Fibroblast of skin of left biceps (primary cell): Measurements from ENCODE around the gene HNRNPA0.
"Not testable (repeated sequence)": the region's sequence is repeated elsewhere in the genome, so short reads cannot be mapped to it uniquely, and the experiment has no call there.

Source experiments
- DNase-seq, 2 experiments: peaks; one replicate each; pipeline ENCODE4 v3.0.0-alpha.2; 2013; ENCODE audit warnings: low read depth in 2 of 2

HNRNPA0 gene

DNA sequence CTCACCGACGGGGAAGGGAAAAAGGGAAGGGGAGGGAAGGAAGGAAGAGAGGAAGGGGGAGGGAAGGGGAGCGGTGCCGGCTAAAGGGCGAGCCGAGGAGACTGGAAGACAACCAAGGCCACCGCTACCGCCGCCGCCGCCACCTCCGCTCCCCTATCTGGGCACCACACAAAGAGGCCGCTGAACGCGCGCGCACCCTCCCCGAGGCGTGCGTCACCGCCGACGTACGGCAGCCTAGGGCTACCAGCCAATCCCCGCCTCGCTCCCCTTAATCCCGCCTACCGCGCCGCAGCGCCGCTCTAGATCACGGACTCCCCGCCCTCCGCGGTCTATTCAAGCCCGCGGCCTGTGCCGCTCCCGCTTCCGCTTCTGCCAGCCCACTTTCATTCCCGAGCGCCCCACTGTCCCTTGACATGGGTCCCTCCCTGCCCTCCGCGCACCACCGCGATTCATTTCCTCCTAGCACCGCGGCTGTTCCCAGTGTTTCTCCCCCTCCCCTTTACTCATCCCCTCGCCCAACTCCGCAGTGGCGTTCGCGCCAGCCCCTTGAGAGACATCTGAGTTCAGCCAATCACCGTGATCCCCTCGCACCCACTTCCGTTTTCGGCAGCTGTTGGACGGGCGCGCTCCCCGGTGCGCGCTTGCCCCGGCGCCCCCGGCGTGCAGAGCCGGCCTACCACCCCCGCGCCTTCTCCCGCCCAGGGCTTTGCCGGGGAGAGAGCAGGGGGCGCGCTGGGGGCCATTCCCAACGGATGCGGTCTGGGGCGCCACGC, at the start of gene HNRNPA0:
HNRNPA0 (minus strand) TSS at position 176 of the 773 bp plus-strand sequence. CDS start 297 bp downstream, outside the sequence.
- peak; percentile 92 to 93 for DNase-seq

DNA sequence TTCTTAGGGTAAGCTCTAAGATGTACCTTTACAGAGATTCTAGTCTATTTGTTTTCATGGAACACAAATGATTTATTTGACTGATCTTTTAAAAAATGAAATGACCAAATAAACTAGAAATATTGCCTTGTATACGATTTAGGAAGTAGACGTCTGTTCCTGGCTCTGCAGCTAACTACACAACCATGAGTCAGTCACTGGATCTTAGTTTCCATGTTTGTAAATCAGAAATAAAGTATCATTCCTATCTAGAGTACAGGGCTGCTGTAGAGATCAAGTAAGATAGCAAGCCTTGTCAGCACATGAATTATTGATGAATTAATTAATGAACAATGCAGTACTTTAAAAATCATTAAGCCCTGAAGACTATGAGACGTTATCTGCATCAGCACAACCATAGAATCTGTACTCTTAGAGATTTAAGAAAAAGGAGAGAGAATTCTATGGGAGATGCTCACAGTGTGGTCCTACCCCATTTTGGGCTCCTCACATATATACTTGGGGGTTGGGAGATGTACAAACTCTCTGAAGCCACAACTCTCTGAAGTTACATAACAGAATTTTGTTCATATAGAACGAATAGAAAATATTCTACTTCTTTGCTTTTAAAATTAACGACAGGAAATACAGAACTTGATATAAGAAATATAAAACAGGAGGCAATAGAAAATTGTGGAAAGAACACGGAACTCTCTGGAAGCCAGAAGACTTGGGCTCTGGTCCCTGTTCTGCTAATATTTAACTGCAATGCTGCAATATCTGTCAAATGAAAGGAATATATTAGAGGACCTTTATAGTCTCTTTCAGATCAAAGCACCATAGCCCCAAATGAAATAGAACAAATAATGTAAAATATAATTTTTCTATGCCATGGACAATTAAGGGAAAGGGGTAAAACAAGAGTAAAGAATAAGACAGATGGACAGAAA, 48.4 kb upstream of the HNRNPA0 start:
- DNase-seq, result no peak

DNA sequence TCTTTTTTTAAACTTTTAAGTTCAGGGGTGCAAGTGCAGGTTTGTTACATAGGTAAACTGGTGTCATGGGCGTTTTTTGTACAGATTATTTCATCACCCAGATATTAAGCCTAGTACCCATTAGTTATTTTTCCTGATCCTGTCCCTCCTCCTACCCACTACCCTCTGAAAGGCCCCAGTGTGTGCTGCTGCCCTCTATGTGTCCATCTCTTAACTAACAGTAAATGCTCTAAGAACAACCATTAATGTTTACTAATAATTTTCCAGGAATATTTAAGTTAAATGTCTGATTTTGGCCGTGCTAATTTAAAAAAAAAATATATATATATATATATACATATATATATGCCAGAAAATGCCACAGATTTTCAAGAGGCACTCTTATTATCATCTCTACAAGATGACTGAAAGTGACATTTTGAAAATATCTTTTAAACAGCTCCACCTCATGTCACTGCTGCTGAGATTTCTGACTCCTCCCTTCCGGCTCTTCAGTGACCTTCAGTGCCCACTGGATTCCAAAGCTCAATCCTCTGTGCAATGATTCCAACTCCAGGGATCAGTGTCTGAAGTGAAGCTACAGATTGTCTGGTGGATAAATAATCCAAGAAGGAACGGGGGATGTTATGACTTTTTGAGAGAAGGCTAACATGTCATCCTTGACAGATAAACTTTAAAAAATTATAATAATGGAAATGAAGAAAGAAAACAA, 46.7 kb upstream of the HNRNPA0 start:
- no peak for DNase-seq

DNA sequence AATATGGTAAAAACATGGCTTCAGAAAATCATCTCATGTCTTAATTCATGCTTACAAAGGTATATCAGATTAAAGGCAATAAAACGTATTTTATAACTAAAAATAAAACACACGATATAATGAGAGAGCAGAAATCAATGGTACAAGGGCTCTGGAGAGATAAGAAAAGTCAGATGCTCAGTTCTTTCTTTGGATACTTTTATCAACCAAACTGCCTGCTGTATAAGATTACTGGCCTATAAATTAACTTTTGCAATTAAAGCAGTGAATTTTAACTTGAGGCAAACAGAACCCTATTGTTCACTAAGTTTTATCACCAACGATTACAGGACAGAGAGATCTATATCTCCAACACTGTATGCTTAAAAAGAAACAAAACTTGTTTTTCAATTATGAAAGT, 42.1 kb upstream of the HNRNPA0 start:
- no peak for DNase-seq

DNA sequence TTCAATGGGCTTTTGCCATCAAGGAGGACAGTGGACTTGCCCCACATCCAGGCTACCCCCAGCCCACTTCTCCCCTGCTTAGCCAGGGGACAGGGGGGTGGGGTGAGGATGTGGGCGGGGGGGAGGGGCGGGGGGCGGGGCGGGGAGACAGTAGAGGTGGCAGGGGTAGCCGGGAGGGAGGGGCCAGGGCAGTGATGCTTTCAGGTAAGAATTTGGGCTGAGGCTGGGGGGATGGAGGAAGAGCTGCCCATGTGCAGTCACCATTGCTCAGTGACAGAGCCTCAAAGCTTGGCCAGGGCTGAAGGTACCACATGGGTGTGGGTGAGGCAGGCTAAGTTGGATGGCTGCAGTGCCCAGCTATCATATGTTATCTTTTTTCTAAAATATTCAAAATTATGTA, 40.7 kb upstream of the HNRNPA0 start:
- DNase-seq, result no peak

DNA sequence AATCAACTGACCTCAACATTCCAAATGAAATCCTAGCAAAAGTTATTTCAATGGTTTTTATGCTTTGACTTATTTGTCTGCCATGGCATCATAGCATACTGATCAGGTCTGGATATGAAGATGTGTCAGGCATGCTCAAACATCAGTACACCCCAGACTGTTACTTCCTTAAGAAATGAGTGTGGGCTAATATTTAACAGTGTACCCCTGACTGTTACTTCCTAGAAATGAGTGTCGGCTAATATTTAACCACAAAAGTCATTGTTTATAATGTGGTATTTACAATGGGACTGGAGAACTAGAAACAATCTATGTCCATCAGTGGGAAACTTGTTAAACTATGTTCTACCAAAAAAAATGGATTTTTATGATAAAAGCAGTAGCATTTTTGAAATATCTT, 38.1 kb upstream of the HNRNPA0 start:
- no peak for DNase-seq

- no peak for DNase-seq
Observed at GRCh38 chr5:137791799-137792198, 37.6 kb upstream of the HNRNPA0 start.

GRCh38 chr5:137791387-137791786, 37.2 kb upstream of the HNRNPA0 start:
- no peak for DNase-seq

DNA sequence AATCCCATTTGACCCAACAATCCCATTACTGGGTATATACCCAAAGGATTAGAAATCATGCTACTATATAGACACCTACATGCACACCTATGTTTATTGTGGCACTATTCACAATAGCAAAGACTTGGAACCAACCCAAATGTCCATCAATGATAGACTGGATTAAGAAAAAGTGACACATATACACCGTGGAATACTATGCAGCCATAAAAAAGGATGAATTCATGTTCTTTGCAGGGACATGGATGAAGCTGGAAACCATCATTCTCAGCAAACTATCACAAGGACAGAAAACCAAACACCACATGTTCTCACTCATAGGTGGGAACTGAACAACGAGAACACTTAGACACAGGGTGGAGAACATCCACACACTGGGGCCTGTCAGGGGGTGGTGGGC, 34.4 kb upstream of the HNRNPA0 start:
- DNase-seq, result not testable (repeated sequence)

GRCh38 chr5:137782984-137783536, 28.9 kb upstream of the HNRNPA0 start:
- DNase-seq, result no peak

DNA sequence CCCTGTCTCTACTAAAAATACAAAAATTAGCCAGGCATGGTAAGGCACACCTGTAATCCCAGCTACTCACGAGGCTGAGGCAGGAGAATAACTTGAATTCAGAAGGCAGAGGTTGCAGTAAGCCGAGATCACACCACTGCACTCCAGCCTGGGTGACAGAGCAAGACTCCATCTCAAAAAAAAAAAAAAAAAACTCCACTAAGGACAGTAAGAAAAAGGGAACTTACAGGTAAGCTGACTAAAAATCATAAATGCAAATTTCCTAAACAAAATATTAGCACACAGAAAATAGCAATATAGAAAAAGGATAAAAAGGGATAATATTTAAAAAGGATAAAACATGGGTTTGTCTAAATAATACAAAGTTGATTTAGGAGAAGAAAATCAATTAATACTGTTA, 27.9 kb upstream of the HNRNPA0 start:
- no peak for DNase-seq

DNA sequence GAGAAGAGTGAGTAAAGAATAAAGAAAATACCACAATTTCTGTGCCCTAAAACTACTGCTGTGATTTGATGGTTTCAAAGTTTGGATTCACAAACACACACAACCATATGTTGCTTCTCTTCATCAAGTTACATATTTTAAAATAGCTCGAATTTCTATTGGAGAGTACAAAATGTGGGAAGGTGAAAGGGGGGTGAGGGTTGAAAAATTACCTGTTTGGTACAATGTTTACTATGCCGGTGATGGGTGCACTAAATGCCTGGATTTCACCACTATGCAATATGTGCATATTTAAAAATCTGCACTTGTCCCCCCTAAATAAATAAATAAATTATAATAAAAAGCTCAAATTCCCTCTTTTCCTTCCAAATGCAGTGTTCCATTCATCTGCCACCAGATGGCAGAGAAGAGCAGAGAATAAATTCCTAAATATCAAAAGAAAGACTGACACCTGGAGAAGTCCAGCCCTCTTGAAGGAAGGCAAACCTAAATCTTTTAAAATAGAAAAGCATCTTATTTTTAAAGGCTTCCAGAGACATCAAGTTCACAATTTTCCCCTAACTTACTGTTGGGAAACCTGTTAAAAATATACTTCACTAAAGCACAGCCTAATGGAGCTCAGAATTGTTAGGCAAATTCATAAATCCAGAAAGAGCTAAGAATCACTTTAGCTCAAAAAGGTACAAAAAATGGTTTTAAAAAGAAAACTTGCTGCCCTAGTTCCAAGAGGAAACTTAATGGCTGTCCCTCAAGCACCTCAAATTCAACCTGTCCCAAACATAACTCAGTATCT, 24.8 kb upstream of the HNRNPA0 start:
- DNase-seq, result peak in 1 of 2 experiments; percentile 10

DNA sequence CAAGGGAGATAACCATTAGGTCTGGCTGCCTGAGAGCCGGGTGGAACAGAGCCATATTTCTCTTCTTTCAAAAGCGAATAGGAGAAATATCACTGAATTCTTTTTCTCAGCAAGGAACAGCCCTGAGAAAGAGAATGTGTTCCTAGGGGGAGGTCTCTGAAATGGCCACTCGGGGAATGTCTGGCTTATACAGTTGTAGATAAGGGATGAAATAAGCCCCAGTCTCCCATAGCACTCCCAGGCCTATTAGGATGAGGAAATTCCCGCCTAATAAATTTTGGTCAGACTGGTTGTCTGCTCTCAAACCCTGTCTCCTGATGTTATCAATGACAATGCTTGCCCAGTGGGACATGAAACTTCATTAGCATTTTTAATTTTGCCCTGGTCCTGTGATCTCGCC, 13.8 kb upstream of the HNRNPA0 start:
- not testable (repeated sequence) for DNase-seq

- DNase-seq, result no peak
Observed at GRCh38 chr5:137761566-137761965, 7.4 kb upstream of the HNRNPA0 start.

DNA sequence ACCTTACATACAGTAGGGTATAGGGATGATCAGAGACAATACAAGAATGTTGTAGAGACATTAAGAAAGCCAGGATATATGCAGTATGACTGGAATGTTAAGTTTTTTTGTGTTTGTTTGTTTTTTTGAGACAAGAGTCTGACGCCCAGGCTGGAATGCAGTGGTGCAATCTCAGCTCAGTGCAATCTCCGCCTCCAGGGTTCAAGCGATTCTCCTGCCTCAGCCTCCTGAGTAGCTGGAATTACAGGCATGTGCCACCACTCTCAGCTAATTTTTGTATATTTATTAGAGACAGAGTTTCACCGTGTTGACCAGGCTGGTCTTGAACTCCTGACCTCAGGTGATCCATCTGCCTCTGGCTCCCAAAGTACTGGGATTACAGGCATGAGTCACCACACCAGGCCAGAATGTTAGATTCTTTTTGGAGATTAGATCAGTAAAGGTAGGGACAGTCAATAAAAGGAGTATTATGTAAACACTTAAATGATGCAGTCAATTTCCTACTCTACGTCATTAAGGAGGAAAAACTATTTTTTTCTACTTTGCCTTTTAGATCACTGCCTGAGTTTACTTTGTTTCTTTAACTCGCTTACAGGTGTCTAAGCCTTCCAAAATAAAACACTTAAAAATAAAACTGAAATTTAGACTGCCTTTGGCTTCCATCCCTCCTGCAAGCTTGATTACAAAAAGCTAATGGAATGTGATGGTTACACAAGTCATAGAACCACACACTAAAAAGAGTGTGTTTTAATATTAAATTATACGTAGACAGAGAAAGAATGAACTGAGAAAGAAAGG, 6.8 kb upstream of the HNRNPA0 start:
- no peak for DNase-seq

GRCh38 chr5:137760294-137760693, 6.1 kb upstream of the HNRNPA0 start:
- no peak for DNase-seq

DNA sequence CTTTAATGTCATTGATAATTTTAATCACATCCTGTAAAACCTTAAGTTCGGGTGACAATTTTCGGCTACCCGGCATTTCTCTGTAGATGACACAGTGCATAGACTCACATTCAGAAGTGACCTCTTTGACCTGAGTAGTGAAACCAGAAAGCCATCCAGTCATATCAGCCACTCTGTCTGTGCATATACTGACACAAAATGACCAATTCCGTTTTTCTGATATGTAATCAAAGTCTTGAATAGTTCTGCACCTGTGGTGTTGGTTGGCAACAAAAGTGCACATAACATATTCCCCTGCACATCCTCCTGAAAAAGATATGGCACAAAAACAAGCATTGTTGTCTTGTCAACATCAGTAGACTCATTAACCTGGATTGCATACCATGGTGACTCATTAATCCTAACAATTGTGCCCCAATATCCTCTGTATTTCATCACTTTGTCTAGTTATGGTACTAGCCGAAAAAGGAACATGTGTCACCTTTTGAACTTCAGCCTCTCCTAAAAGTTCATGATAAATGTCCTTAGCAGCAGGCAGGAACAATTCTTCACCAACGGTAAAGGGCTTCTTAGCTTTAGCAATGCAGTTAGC, 4.6 kb upstream of the HNRNPA0 start:
- no peak for DNase-seq

DNA sequence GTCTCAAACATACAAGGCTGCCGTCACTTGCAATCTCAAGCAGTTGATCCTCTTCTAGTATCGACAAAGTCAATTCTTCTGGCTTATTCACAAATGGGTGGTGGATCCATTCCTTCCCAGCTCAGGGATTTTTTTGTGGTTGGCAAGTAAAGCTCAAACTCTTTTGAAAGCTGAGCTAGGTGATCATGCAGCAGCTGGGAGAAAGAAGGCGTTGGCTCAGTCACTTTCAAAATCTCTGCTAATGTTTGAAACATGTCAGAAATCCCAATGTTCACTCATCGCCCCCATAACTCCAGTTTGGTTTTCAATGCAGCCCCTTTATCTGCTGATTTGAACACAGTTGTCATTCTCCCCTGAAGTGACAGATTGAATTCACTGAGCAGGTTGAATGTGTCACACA, 4.0 kb upstream of the HNRNPA0 start:
- DNase-seq, result no peak

GRCh38 chr5:137757634-137758033, 3.5 kb upstream of the HNRNPA0 start:
- no peak for DNase-seq
